H1 (cell line): ENCODE measurements around the gene REPS1. TPM values are rescaled to one million over a fixed set of nuclear protein-coding genes. Genes with fewer than 3 reads are reported as not detected.

ENCODE experiments used
- CTCF ChIA-PET: fragments of 300-600 bp; sonication (Branson Sonifier 250); formaldehyde crosslinking; loops from one replicate; lab custom pipeline; 2021; ENCODE audit not compliant: partially characterized antibody; lab: Charles Lee
- POLR2A ChIA-PET: fragments of 300-600 bp; sonication (Branson Sonifier 250); formaldehyde crosslinking; loops from one replicate; lab custom pipeline; 2021; ENCODE audit warnings: inconsistent platforms; ENCODE audit not compliant: partially characterized antibody; lab: Charles Lee
- DNase-seq, 2 experiments: peaks; one replicate each; pipeline versions ENCODE4 v3.0.0 to v3.0.0-alpha.2; 2010 to 2022; ENCODE audit warnings: low spot score in 2 of 2, low read depth in 1 of 2, mixed read lengths in 1 of 2
- FAIRE-seq: peaks from 2 replicates; lab custom pipeline; 2011; peaks lifted over from hg19 to GRCh38; lab: Jason Lieb, UNC
- H2AFZ ChIP-seq: 2 replicates; pipeline ENCODE4 v1.8.1; 2012; ENCODE audit warnings: low read length, inconsistent platforms
- H2AK5ac ChIP-seq: 2 replicates; pipeline ENCODE4 v1.6.1; 2013; ENCODE audit warnings: low read depth, low read length
- H2BK120ac ChIP-seq: replicated peaks from 2 replicates; pipeline ENCODE3; 2013; ENCODE audit warnings: low read depth, low read length, inconsistent platforms
- H2BK12ac ChIP-seq: 2 replicates; pipeline ENCODE4 v1.6.1; 2013; ENCODE audit warnings: low read depth, low read length
- H2BK15ac ChIP-seq: 2 replicates; pipeline ENCODE4 v1.6.1; 2013; ENCODE audit warnings: low read length
- H2BK20ac ChIP-seq: 2 replicates; pipeline ENCODE4 v1.6.1; 2013; ENCODE audit warnings: low read length
- H2BK5ac ChIP-seq: 2 replicates; pipeline ENCODE4 v1.6.1; 2013; ENCODE audit warnings: low read depth, low read length
- H3K14ac ChIP-seq: 2 replicates; pipeline ENCODE4 v1.6.1; 2013; ENCODE audit warnings: inconsistent platforms; ENCODE audit not compliant: insufficient read length
- H3K18ac ChIP-seq: 2 replicates; pipeline ENCODE4 v1.6.1; 2013; ENCODE audit warnings: low read length; ENCODE audit errors: extremely low read depth
- H3K23ac ChIP-seq: 2 replicates; pipeline ENCODE4 v1.6.1; 2013; ENCODE audit warnings: inconsistent platforms; ENCODE audit not compliant: insufficient read length
- H3K23me2 ChIP-seq: 2 replicates; pipeline ENCODE4 v1.6.1; 2013; ENCODE audit warnings: low read depth, low read length
- H3K27ac ChIP-seq: 2 replicates; pipeline ENCODE4 v1.6.1; 2011; ENCODE audit warnings: low read depth, low read length, inconsistent platforms
- H3K27me3 ChIP-seq, 4 experiments: replicated peaks in 1 of 4; 1 replicate in 1 of 4; 2 replicates in 3 of 4; pipeline versions ENCODE4 v1.6.1 to v1.8.1; 2011 to 2013; ENCODE audit warnings: low read length in 3 of 4, mild to moderate bottlenecking in 3 of 4, inconsistent platforms in 2 of 4, mixed read lengths in 2 of 4, moderate library complexity in 1 of 4; ENCODE audit not compliant: control insufficient read depth in 3 of 4, insufficient read depth in 3 of 4; ENCODE audit errors: extremely low read depth in 1 of 4
- H3K36me3 ChIP-seq, 4 experiments: 2 replicates each; pipeline versions ENCODE4 v1.6.1 to v1.8.1; 2011 to 2013; ENCODE audit warnings: mild to moderate bottlenecking in 4 of 4, low read length in 3 of 4, moderate library complexity in 2 of 4, control low read depth in 1 of 4, inconsistent platforms in 1 of 4; ENCODE audit not compliant: insufficient read depth in 4 of 4, control insufficient read depth in 2 of 4
- H3K4ac ChIP-seq: replicated peaks from 2 replicates; pipeline ENCODE3; 2013; ENCODE audit warnings: low read length, low read depth, mixed read lengths, inconsistent platforms; ENCODE audit not compliant: insufficient read length
- H3K4me1 ChIP-seq, 4 experiments: replicated peaks in 1 of 4; 1 replicate in 1 of 4; 2 replicates in 3 of 4; pipeline versions ENCODE4 v1.6.1 to v1.8.1; 2011 to 2013; ENCODE audit warnings: low read length in 3 of 4, inconsistent platforms in 2 of 4, mixed read lengths in 1 of 4; ENCODE audit not compliant: insufficient read depth in 4 of 4, control insufficient read depth in 3 of 4
- H3K4me2 ChIP-seq, 2 experiments: 2 replicates each; pipeline versions ENCODE4 v1.6.1 to v1.8.1; 2011 to 2013; ENCODE audit warnings: low read depth in 2 of 2, low read length in 2 of 2, control low read depth in 1 of 2, inconsistent platforms in 1 of 2, mild to moderate bottlenecking in 1 of 2; ENCODE audit not compliant: insufficient read depth in 1 of 2
- H3K4me3 ChIP-seq, 4 experiments: fragments of 200-600, 300-600 bp in 1 of 4; sonication (generic), shearing (Covaris generic), sonication (Bioruptor Twin) in 1 of 4; 2 replicates each; pipeline versions ENCODE4 v1.5.1 to v1.8.1; 2011 to 2016; ENCODE audit warnings: low read length in 4 of 4, low read depth in 3 of 4, control low read depth in 2 of 4, inconsistent platforms in 2 of 4, mild to moderate bottlenecking in 2 of 4, mixed read lengths in 1 of 4, moderate library complexity in 1 of 4; ENCODE audit not compliant: insufficient read depth in 2 of 4; ENCODE audit errors: extremely low read depth in 1 of 4
- H3K56ac ChIP-seq: replicated peaks from 2 replicates; pipeline ENCODE3; 2013; ENCODE audit warnings: low read depth, mild to moderate bottlenecking, mixed read lengths, low read length, inconsistent platforms; ENCODE audit not compliant: insufficient read length
- H3K79me1 ChIP-seq: 2 replicates; pipeline ENCODE4 v1.6.1; 2013; ENCODE audit warnings: low read depth, low read length, control low read depth
- H3K79me2 ChIP-seq, 2 experiments: 2 replicates each; pipeline versions ENCODE4 v1.6.1 to v1.8.1; 2012 to 2013; ENCODE audit warnings: low read length in 2 of 2, mild to moderate bottlenecking in 2 of 2, inconsistent platforms in 1 of 2; ENCODE audit not compliant: insufficient read depth in 2 of 2, control insufficient read depth in 1 of 2
- H3K9ac ChIP-seq, 4 experiments: replicated peaks in 1 of 4; 1 replicate in 1 of 4; 2 replicates in 3 of 4; pipeline versions ENCODE4 v1.6.1 to v1.8.1; 2011 to 2013; ENCODE audit warnings: low read depth in 3 of 4, low read length in 3 of 4, control low read depth in 2 of 4, mild to moderate bottlenecking in 2 of 4, moderate library complexity in 2 of 4, inconsistent platforms in 1 of 4; ENCODE audit errors: extremely low read depth in 1 of 4
- H3K9me3 ChIP-seq, 2 experiments: 2 replicates each; pipeline versions ENCODE4 v1.6.1 to v1.8.1; 2012 to 2013; ENCODE audit warnings: mild to moderate bottlenecking in 2 of 2, moderate library complexity in 2 of 2, control low read depth in 1 of 2, inconsistent platforms in 1 of 2, low read depth in 1 of 2, low read length in 1 of 2, mixed read lengths in 1 of 2; ENCODE audit not compliant: insufficient read depth in 2 of 2
- H4K20me1 ChIP-seq, 2 experiments: replicated peaks in 1 of 2; 2 replicates each; pipeline versions ENCODE3 to v1.8.1; 2011 to 2013; ENCODE audit warnings: inconsistent platforms in 2 of 2, low read length in 2 of 2, mild to moderate bottlenecking in 1 of 2; ENCODE audit not compliant: insufficient read depth in 2 of 2, control insufficient read depth in 1 of 2
- H4K5ac ChIP-seq: 2 replicates; pipeline ENCODE4 v1.6.1; 2013; ENCODE audit warnings: low read length, low read depth, mixed read lengths, inconsistent platforms; ENCODE audit not compliant: insufficient read length
- H4K8ac ChIP-seq: 2 replicates; pipeline ENCODE4 v1.8.0; 2013; ENCODE audit warnings: mild to moderate bottlenecking, moderate library complexity, low read length, inconsistent platforms; ENCODE audit not compliant: insufficient read depth; ENCODE audit errors: extremely low read depth
- H4K91ac ChIP-seq: replicated peaks from 2 replicates; pipeline ENCODE3; 2013; ENCODE audit warnings: low read length, mixed read lengths, inconsistent platforms; ENCODE audit not compliant: insufficient read length
- BCL11A ChIP-seq, 2 experiments: IDR thresholded peaks; one replicate each; pipeline ENCODE4 v1.6.1; 2011; ENCODE audit warnings: low read depth in 2 of 2, low read length in 2 of 2, mild to moderate bottlenecking in 2 of 2
- POU5F1 ChIP-seq: IDR thresholded peaks from 2 replicates; pipeline ENCODE4 v1.6.1; 2011; ENCODE audit warnings: low read depth, mild to moderate bottlenecking, low read length, moderate library complexity
- RXRA ChIP-seq: IDR thresholded peaks from 2 replicates; pipeline ENCODE4 v1.6.1; 2011; ENCODE audit warnings: low read depth, mild to moderate bottlenecking, low read length, moderate library complexity; ENCODE audit not compliant: insufficient read depth
- WGBS, 2 experiments: shearing (Covaris generic) in 1 of 2; methylation state at CpG; one replicate each; pipeline versions ENCODE4 v1.1.6 to v1.1.7; 2013 to 2015; ENCODE audit warnings: low lambda C conversion rate in 2 of 2, mixed read lengths in 2 of 2, inconsistent platforms in 1 of 2, low coverage in 1 of 2, missing lambda C conversion rate in 1 of 2; ENCODE audit not compliant: insufficient replicate concordance in 2 of 2, insufficient coverage in 1 of 2, insufficient read length in 1 of 2; ENCODE audit errors: extremely low coverage in 1 of 2, missing lambda C conversion rate in 1 of 2; 5-methylcytosine and 5-hydroxymethylcytosine counted together
- polyA plus RNA-seq, 7 experiments: library from polyadenylated mRNA; depleted of rRNA in 3 of 7; stranded (reverse) in 5 of 7; unstranded in 2 of 7; fragments of >200 nt in 5 of 7; fragments of 200-250 nt in 2 of 7; gene quantifications; 1 replicate in 5 of 7; 2 replicates in 1 of 7; 4 replicates in 1 of 7; pipeline versions ENCODE4 v1.2.1 to v1.2.3, GENCODE V29; 2011 to 2013; ENCODE audit warnings: missing spikeins in 2 of 7, mixed read lengths in 2 of 7
- total RNA-seq: library from RNA; stranded (reverse); fragmentation: NEBNext Ultra II Directional; extraction: Animal tissue kit (Norgen Biotek cat#: 25700); gene quantifications from 2 replicates; pipeline ENCODE4 v1.2.1, GENCODE V29; 2021

REPS1 gene
- total and polyA plus RNA-seq, 2 of the 8 experiments (the other 6 are each of a cell fraction or from before 2014, with no cell fraction given): 52.1 to 68.9 TPM

GRCh38 chr6:138912308-138912707 lies 75.7 kb downstream of the REPS1 start:
- Histone ChIP-seq H2BK5ac (no peak overlapping the region), H3K27me3 (no peaks in the 10 kb centered on the region), H3K56ac (no peak overlapping the region), H3K23me2 (no peaks in the 10 kb centered on the region), H2BK20ac (no peak overlapping the region), H2BK15ac (no peak overlapping the region), H2AFZ (no peak overlapping the region), H4K20me1 (peaks cover 0 to 6% of the 10 kb centered on the region in 2 experiments), H2BK120ac (no peak overlapping the region), H4K5ac (no peak overlapping the region), H3K9ac (no peak overlapping the region), H3K14ac (no peak overlapping the region), H2AK5ac (no peak overlapping the region), H3K27ac (no peak overlapping the region), H3K4me1 (no peaks in the 10 kb centered on the region), H3K23ac (no peak overlapping the region), H3K9me3 (no peaks in the 10 kb centered on the region), H3K4me3 (no peak overlapping the region), H3K36me3 (peaks cover 5 to 81% (median 39%) of the 10 kb centered on the region in 4 experiments), H4K91ac (no peak overlapping the region), H3K79me2 (no peaks in the 10 kb centered on the region), H3K4me2 (no peak overlapping the region), H3K79me1 (no peaks in the 10 kb centered on the region), H3K4ac (no peak overlapping the region), H4K8ac (no peak overlapping the region), H3K18ac (no peak overlapping the region), H2BK12ac (no peak overlapping the region)
- no peak for FAIRE-seq
- ChIA-PET POLR2A (no interaction called here), CTCF (no interaction called here)
- no peak for DNase-seq
- WGBS, 2 experiments: 89% methylated on average over 3 of the region's 3 CpGs; no CpG with 5 or more reads in 1 of the 2 experiments
- no peak for TF ChIP-seq BCL11A (IDR thresholded peaks at IDR 0.05; ENCODE audit: low read depth in 2 of 2, low read length in 2 of 2)
- no peak for TF ChIP-seq RXRA
- no peak for TF ChIP-seq POU5F1
